CD4-positive, alpha-beta T cell (primary cell): ENCODE measurements around the gene ZNF75A. TPM values are rescaled to one million over a fixed set of nuclear protein-coding genes. Genes with fewer than 3 reads are reported as not detected.

Source experiments
- ATAC-seq: fragments of 200-7000 bp; cut with Tn5 transposase; one replicate; pipeline ENCODE4 v1.10.0; 2022; ENCODE audit warnings: mild to moderate bottlenecking; ENCODE audit not compliant: poor library complexity
- CTCF ChIA-PET: fragments of 350-600 bp; sonication (Branson Sonifier 250); formaldehyde crosslinking; loops from one replicate; lab custom pipeline; 2021; ENCODE audit warnings: antibody characterized with exemption, inconsistent platforms; lab: Charles Lee
- POLR2A ChIA-PET: fragments of 350-600 bp; sonication (Branson Sonifier 250); formaldehyde crosslinking; loops from one replicate; lab custom pipeline; 2021; ENCODE audit warnings: antibody characterized with exemption, inconsistent platforms; lab: Charles Lee
- DNase-seq, 14 experiments: peaks; one replicate each; pipeline ENCODE4 v3.0.0-alpha.2; 2013 to 2020; ENCODE audit warnings: mixed read lengths in 2 of 14
- H3K27ac ChIP-seq, 2 donors: one replicate each; pipeline versions ENCODE4 v1.5.1 to v1.7.0; 2013; ENCODE audit warnings: low read length in 2 of 2, low read depth in 1 of 2, mild to moderate bottlenecking in 1 of 2
- H3K27me3 ChIP-seq, 2 experiments: 1 replicate in 1 of 2; 2 replicates in 1 of 2; pipeline versions ENCODE4 v1.6.1 to v1.7.0; 2013; ENCODE audit warnings: low read length in 2 of 2, control low read depth in 1 of 2, mild to moderate bottlenecking in 1 of 2, moderate library complexity in 1 of 2; ENCODE audit not compliant: insufficient read depth in 2 of 2, control insufficient read depth in 1 of 2
- H3K36me3 ChIP-seq: one replicate; pipeline ENCODE4 v1.6.1; 2013; ENCODE audit warnings: low read length, control low read depth; ENCODE audit not compliant: insufficient read depth
- H3K4me1 ChIP-seq: one replicate; pipeline ENCODE4 v1.6.1; 2013; ENCODE audit warnings: low read length, control low read depth; ENCODE audit not compliant: insufficient read depth
- H3K4me3 ChIP-seq: one replicate; pipeline ENCODE4 v1.5.1; 2013; ENCODE audit warnings: mild to moderate bottlenecking, low read length, moderate library complexity
- H3K9me3 ChIP-seq, 2 experiments: 1 replicate in 1 of 2; 2 replicates in 1 of 2; pipeline versions ENCODE4 v1.6.1 to v1.7.0; 2013; ENCODE audit warnings: low read length in 2 of 2, mild to moderate bottlenecking in 2 of 2, control low read depth in 1 of 2, moderate library complexity in 1 of 2; ENCODE audit not compliant: control insufficient read depth in 1 of 2, insufficient read depth in 1 of 2
- H3K27ac Mint-ChIP-seq: one replicate; pipeline ENCODE4 v1.8.0; 2020; ENCODE audit warnings: mixed read lengths
- H3K27me3 Mint-ChIP-seq: one replicate; pipeline ENCODE4 v1.8.0; 2021; ENCODE audit warnings: mixed read lengths
- H3K36me3 Mint-ChIP-seq: one replicate; pipeline ENCODE4 v1.8.0; 2021; ENCODE audit warnings: low read depth, mixed read lengths
- H3K4me1 Mint-ChIP-seq: one replicate; pipeline ENCODE4 v1.8.0; 2021; ENCODE audit warnings: low read depth, mixed read lengths
- H3K4me3 Mint-ChIP-seq: one replicate; pipeline ENCODE4 v1.8.0; 2020; ENCODE audit warnings: mild to moderate bottlenecking, mixed read lengths
- H3K9me3 Mint-ChIP-seq: one replicate; pipeline ENCODE4 v1.8.0; 2020; ENCODE audit warnings: mixed read lengths
- CTCF ChIP-seq: fragments of 200-600 bp; IDR thresholded peaks from one replicate; pipeline ENCODE4 v1.8.0; 2022; ENCODE audit warnings: antibody characterized with exemption, mild to moderate bottlenecking
- intact Hi-C, 2 experiments: fragments of 100-400 bp; cut with DNase I in 1 of 2; cut with micrococcal nuclease in 1 of 2; formaldehyde crosslinking; loops; one replicate each; pipeline versions ENCODE4 v1.15.1 to v1.9.0; 2023 to 2025; cut with DNase I, micrococcal nuclease
- total RNA-seq, 174 experiments: library from RNA in 2 of 174; stranded (reverse) in 2 of 174; gene quantifications; one replicate each; pipeline ENCODE4 v1.2.3 and lab custom pipeline; 2021 to 2026

ZNF75A gene
- total RNA-seq, 2 experiments from 2014 or later: 41.7 to 42.2 TPM

- peaks cover 22% of the 10 kb centered on the region for H3K4me1 Mint-ChIP-seq
- peaks cover 18% of the 10 kb centered on the region for H3K9me3 Mint-ChIP-seq
- TF ChIP-seq CTCF: no peak
- H3K4me3 ChIP-seq: peak overlapping the region; percentile 91
- H3K27ac ChIP-seq: no peak overlapping the region
- CTCF ChIA-PET: interaction anchor here (0.9 to 1.9 kb wide), 3 partner anchors 69 to 153 kb away, joined by 3 to 5 read pairs (median 4); partner anchors contain the start of genes ZNF174, ZNF200 and ZSCAN32
- H3K4me3 Mint-ChIP-seq: peak overlapping the region; percentile 86
- POLR2A ChIA-PET: interaction anchor here (0.7 to 4.0 kb wide), 9 partner anchors 10 to 154 kb away, joined by 3 to 48 read pairs (median 5); partner anchors contain the start of genes ZNF174, ZNF263 and ZSCAN32
- H3K4me1 ChIP-seq: peaks cover 28% of the 10 kb centered on the region
- peak overlapping the region; percentile 77 for H3K27ac Mint-ChIP-seq
- ATAC-seq (no peak), DNase-seq (no peak)
- intact Hi-C loops: loop anchor here in 1 of 2 experiments (2.0 to 5.0 kb wide), 2 partner anchors 63 to 96 kb away; partner anchors contain the start of genes ZNF174 and ZSCAN32
- H3K36me3 Mint-ChIP-seq: peaks cover 88% of the 10 kb centered on the region
- H3K36me3 ChIP-seq: peaks cover 26% of the 10 kb centered on the region
- H3K27me3 Mint-ChIP-seq: no peaks in the 10 kb centered on the region
- no peaks in the 10 kb centered on the region for H3K27me3 ChIP-seq
- peaks cover 42 to 52% of the 10 kb centered on the region in 2 experiments for H3K9me3 ChIP-seq
Measured at GRCh38 chr16:3304370-3304769, 927 bp upstream of the ZNF75A start.

DNA sequence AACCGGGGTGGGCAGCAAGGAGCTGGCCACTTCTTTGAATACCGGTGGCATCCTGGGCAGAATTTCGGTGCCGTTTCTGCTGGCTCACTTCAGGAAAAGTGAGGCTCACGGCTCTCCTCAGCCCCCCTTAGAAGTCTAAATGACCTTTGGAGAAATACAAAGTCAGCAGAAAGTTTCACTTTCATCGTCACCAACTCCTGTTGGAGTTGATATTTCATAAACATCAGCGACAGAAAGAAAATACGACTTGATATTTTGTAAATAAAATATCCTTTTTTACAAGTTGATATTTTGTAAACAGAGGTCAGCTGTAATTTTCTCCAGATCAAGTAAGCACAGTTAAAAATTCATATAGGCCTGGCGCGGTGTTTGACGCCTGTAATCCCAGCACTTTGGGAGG lies 781 bp downstream of the ZNF75A start:
- ChIA-PET CTCF (interaction anchor here (0.8 to 1.9 kb wide), 3 partner anchors 9 to 138 kb away, joined by 3 to 5 read pairs (median 4); partner anchors contain the start of genes NAA60, ZNF174, ZNF597 and ZSCAN32), POLR2A (interaction anchor here (0.7 to 4.0 kb wide), 15 partner anchors 9 to 137 kb away, joined by 3 to 48 read pairs (median 4); partner anchors contain the start of genes NAA60, ZNF174, ZNF263 and ZNF597)
- peak overlapping the region; percentile 86 for H3K4me3 Mint-ChIP-seq
- Histone ChIP-seq H3K36me3 (peaks cover 18% of the 10 kb centered on the region), H3K27me3 (no peaks in the 10 kb centered on the region), H3K4me1 (peaks cover 28% of the 10 kb centered on the region), H3K9me3 (peaks cover 43 to 62% of the 10 kb centered on the region in 2 experiments), H3K4me3 (peak overlapping the region; percentile 91), H3K27ac (peak overlapping the region; percentile 76 to 89)
- H3K27ac Mint-ChIP-seq: peak overlapping the region; percentile 82
- H3K36me3 Mint-ChIP-seq: peaks cover 88% of the 10 kb centered on the region
- ATAC-seq: no peak
- intact Hi-C loops: loop anchor here (1.0 to 5.0 kb wide), 4 partner anchors 41 to 151 kb away; partner anchors contain the start of genes NAA60 (in 1 of the 2) and ZNF597 (in 1 of the 2)
- no peak for DNase-seq
- H3K4me1 Mint-ChIP-seq: peaks cover 22% of the 10 kb centered on the region
- H3K9me3 Mint-ChIP-seq: peaks cover 16% of the 10 kb centered on the region
- no peak for TF ChIP-seq CTCF
- no peaks in the 10 kb centered on the region for H3K27me3 Mint-ChIP-seq

- CTCF ChIA-PET: no interaction called here
- H3K36me3 ChIP-seq: peaks cover 45% of the 10 kb centered on the region
- no peak overlapping the region for H3K4me3 Mint-ChIP-seq
Measured at GRCh38 chr16:3311496-3311895, 6.2 kb downstream of the ZNF75A start.

More at GRCh38 chr16:3311496-3311895, 6.2 kb downstream of the ZNF75A start:
- no peak overlapping the region for H3K4me3 ChIP-seq
- H3K9me3 ChIP-seq: peaks cover 63 to 86% of the 10 kb centered on the region in 2 experiments
- no peak for ATAC-seq
- TF ChIP-seq CTCF: no peak
- H3K27ac Mint-ChIP-seq: no peak overlapping the region
- H3K27ac ChIP-seq: no peak overlapping the region
- DNase-seq: no peak
- H3K27me3 Mint-ChIP-seq: no peaks in the 10 kb centered on the region
- H3K4me1 ChIP-seq: peaks cover 11% of the 10 kb centered on the region
- H3K4me1 Mint-ChIP-seq: peaks cover 9% of the 10 kb centered on the region
- intact Hi-C loops: loop anchor here in 1 of 2 experiments (5.0 kb wide), 1 partner anchor 71 kb away; no protein-coding TSS in a partner anchor
- no peaks in the 10 kb centered on the region for H3K27me3 ChIP-seq
- H3K9me3 Mint-ChIP-seq: peaks cover 25% of the 10 kb centered on the region
- H3K36me3 Mint-ChIP-seq: peaks cover 99% of the 10 kb centered on the region
- POLR2A ChIA-PET: no interaction called here
